GM12801 (cell line): Measurements from ENCODE around the gene DOCK4.

Experiments
- CTCF ChIP-seq: IDR thresholded peaks from one replicate; pipeline ENCODE4 v1.5.1; 2011; ENCODE audit warnings: control low read depth; ENCODE audit not compliant: insufficient read length; ENCODE audit errors: extremely low read depth

DOCK4 gene

GRCh38 chr7:112010109-112010508 is 196.1 kb downstream of the DOCK4 start:
- no peak for TF ChIP-seq CTCF

GRCh38 chr7:112009081-112009480 is 197.1 kb downstream of the DOCK4 start:
- no peak for TF ChIP-seq CTCF

GRCh38 chr7:112007185-112007584 is 199.0 kb downstream of the DOCK4 start:
- no peak for TF ChIP-seq CTCF

- TF ChIP-seq CTCF = no peak
Observed at GRCh38 chr7:112006071-112006470, 200.1 kb downstream of the DOCK4 start.

- no peak for TF ChIP-seq CTCF
Observed at GRCh38 chr7:112005205-112005775, 200.9 kb downstream of the DOCK4 start.

GRCh38 chr7:112001091-112001826 is 204.9 kb downstream of the DOCK4 start:
- TF ChIP-seq CTCF = no peak

GRCh38 chr7:111998326-111998725 is 207.9 kb downstream of the DOCK4 start:
- TF ChIP-seq CTCF = no peak
